ENCODE data around the gene FAR1. TPM values are rescaled to one million over a fixed set of nuclear protein-coding genes. Genes with fewer than 3 reads are reported as not detected.

FAR1 gene
- total RNA-seq, 1 donor from 2014 or later, result 139 TPM

DNA sequence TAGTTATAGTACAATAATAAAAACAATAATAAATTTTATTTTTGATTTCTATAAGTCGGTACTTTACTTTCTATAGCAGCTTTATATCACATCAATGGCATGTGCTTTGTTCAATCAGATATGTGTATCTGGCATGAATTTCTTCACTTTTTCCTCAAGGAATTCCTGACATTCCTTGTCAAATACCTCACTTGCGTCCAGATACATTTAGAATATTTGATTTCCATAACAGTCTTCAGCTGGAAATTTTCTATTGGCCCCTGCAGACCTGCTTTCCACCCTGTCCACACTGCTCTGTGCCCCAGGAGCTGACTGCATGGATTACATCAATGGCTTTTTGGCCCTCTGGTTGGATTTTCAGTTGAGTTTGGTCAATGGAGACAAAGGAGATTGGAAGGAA lies 93.2 kb downstream of the FAR1 start:
- Mint-ChIP-seq H3K27me3 (ENCODE audit: insufficient read depth, low read depth) (peaks cover 2% of the 10 kb centered on the region), H3K4me3 (no peak overlapping the region), H3K9me3 (no peaks in the 10 kb centered on the region), H3K4me1 (peaks cover 4% of the 10 kb centered on the region), H3K36me3 (no peaks in the 10 kb centered on the region), H3K27ac (no peak overlapping the region)
- H3K9me3 ChIP-seq (ENCODE audit: low read depth), result no peaks in the 10 kb centered on the region
- no peaks in the 10 kb centered on the region for H4K20me1 ChIP-seq (ENCODE audit: low read depth)
- H3K36me3 ChIP-seq, result no peaks in the 10 kb centered on the region
- H3K79me2 ChIP-seq (ENCODE audit: low read depth), result no peaks in the 10 kb centered on the region
- H3K4me3 ChIP-seq, result no peak overlapping the region
- H3K27ac ChIP-seq, result no peak overlapping the region
- DNase-seq (ENCODE audit: low spot score), result no peak
- H2AFZ ChIP-seq (replicated peaks), result no peak overlapping the region
- no peaks in the 10 kb centered on the region for H3K27me3 ChIP-seq
- no peaks in the 10 kb centered on the region for H3F3A ChIP-seq (ENCODE audit: low read depth)
- TF ChIP-seq EZH2phosphoT487 (IDR thresholded peaks at IDR 0.05) (no peak), EZH2 (IDR thresholded peaks at IDR 0.05) (no peak)
- TF ChIP-seq, protein P1, sequence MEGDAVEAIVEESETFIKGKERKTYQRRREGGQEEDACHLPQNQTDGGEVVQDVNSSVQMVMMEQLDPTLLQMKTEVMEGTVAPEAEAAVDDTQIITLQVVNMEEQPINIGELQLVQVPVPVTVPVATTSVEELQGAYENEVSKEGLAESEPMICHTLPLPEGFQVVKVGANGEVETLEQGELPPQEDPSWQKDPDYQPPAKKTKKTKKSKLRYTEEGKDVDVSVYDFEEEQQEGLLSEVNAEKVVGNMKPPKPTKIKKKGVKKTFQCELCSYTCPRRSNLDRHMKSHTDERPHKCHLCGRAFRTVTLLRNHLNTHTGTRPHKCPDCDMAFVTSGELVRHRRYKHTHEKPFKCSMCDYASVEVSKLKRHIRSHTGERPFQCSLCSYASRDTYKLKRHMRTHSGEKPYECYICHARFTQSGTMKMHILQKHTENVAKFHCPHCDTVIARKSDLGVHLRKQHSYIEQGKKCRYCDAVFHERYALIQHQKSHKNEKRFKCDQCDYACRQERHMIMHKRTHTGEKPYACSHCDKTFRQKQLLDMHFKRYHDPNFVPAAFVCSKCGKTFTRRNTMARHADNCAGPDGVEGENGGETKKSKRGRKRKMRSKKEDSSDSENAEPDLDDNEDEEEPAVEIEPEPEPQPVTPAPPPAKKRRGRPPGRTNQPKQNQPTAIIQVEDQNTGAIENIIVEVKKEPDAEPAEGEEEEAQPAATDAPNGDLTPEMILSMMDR (IDR thresholded peaks at IDR 0.05), result no peak
- peaks cover 7% of the 10 kb centered on the region for H3K4me1 ChIP-seq
- no peak overlapping the region for H3K9ac ChIP-seq
- H3K4me2 ChIP-seq, result no peak overlapping the region

DNA sequence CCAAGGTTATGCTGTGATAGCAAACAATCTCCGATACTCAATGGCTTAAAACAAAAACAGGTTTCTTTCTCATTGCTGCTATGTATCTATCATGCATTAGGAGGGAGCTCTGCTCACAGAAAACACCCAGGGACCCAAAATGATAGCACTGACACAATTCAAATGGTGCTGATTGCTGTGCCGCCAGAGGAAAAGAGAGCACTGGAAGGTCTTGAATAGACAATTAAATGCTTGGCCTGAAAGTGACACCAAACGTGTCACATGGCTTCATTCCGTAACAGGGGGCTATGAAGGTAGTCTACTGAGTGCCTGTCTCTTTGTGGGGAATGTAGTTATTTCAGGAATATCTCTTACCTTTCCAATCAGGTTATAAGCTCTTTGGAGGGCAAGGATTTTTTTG lies 94.2 kb downstream of the FAR1 start:
- no peaks in the 10 kb centered on the region for H3K36me3 ChIP-seq
- H3K9ac ChIP-seq, result no peak overlapping the region
- H2AFZ ChIP-seq (replicated peaks), result peak overlapping the region; percentile 37
- no peak overlapping the region for H3K4me3 Mint-ChIP-seq
- TF ChIP-seq EZH2 (IDR thresholded peaks at IDR 0.05) (no peak), EZH2phosphoT487 (IDR thresholded peaks at IDR 0.05) (no peak)
- TF ChIP-seq, protein P1 (IDR thresholded peaks at IDR 0.05), result no peak
- H3K27ac ChIP-seq, result no peak overlapping the region
- no peaks in the 10 kb centered on the region for H3K79me2 ChIP-seq (ENCODE audit: low read depth)
- no peaks in the 10 kb centered on the region for H4K20me1 ChIP-seq (ENCODE audit: low read depth)
- H3K4me2 ChIP-seq, result no peak overlapping the region
- no peak overlapping the region for H3K4me3 ChIP-seq
- H3K27ac Mint-ChIP-seq, result no peak overlapping the region
- peaks cover 7% of the 10 kb centered on the region for H3K4me1 ChIP-seq
- H3K27me3 Mint-ChIP-seq (ENCODE audit: insufficient read depth, low read depth), result peaks cover 2% of the 10 kb centered on the region
- DNase-seq (ENCODE audit: low spot score), result no peak
- no peaks in the 10 kb centered on the region for H3K36me3 Mint-ChIP-seq
- H3F3A ChIP-seq (ENCODE audit: low read depth), result no peaks in the 10 kb centered on the region
- no peaks in the 10 kb centered on the region for H3K9me3 ChIP-seq (ENCODE audit: low read depth)
- H3K27me3 ChIP-seq, result no peaks in the 10 kb centered on the region
- H3K4me1 Mint-ChIP-seq, result peaks cover 4% of the 10 kb centered on the region
- no peaks in the 10 kb centered on the region for H3K9me3 Mint-ChIP-seq

DNA sequence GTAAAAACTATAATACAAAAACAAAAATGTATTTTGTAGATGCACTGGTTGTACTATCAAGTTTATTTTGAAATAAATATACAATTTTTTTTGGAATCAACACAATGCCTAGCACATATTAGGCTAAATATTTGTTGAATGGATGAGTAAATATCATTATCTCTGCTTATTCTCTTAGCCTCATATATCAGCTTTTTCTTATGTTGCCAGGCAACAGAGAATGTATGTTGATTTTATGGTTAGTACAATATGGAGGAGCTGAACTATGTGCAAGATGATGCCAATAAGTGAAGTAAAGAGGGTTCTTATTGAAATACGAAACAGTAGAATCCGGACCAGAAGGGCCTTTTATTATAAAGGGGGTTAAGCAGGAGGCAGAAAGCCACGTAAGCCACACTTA lies 94.9 kb downstream of the FAR1 start:
- Histone ChIP-seq H3F3A (ENCODE audit: low read depth) (no peaks in the 10 kb centered on the region), H3K27me3 (no peaks in the 10 kb centered on the region), H3K4me2 (no peak overlapping the region), H3K4me3 (no peak overlapping the region), H3K79me2 (ENCODE audit: low read depth) (no peaks in the 10 kb centered on the region), H3K27ac (no peak overlapping the region), H2AFZ (replicated peaks) (no peak overlapping the region), H3K9me3 (ENCODE audit: low read depth) (no peaks in the 10 kb centered on the region), H4K20me1 (ENCODE audit: low read depth) (no peaks in the 10 kb centered on the region), H3K36me3 (no peaks in the 10 kb centered on the region), H3K9ac (no peak overlapping the region), H3K4me1 (peaks cover 7% of the 10 kb centered on the region)
- peaks cover 4% of the 10 kb centered on the region for H3K4me1 Mint-ChIP-seq
- no peak for DNase-seq (ENCODE audit: low spot score)
- H3K9me3 Mint-ChIP-seq, result no peaks in the 10 kb centered on the region
- TF ChIP-seq EZH2phosphoT487 (IDR thresholded peaks at IDR 0.05), result no peak
- TF ChIP-seq EZH2 (IDR thresholded peaks at IDR 0.05), result no peak
- TF ChIP-seq, protein P1 (IDR thresholded peaks at IDR 0.05), result no peak
- H3K36me3 Mint-ChIP-seq, result no peaks in the 10 kb centered on the region
- H3K27me3 Mint-ChIP-seq (ENCODE audit: insufficient read depth, low read depth), result peaks cover 2% of the 10 kb centered on the region
- H3K27ac Mint-ChIP-seq, result no peak overlapping the region
- H3K4me3 Mint-ChIP-seq, result no peak overlapping the region
